SH-SY5Y (cell line): Measurements from ENCODE around the gene CALHM1.

Source experiments
- GATA2 ChIP-seq: IDR thresholded peaks from 2 replicates; pipeline ENCODE4 v1.6.1; 2011; ENCODE audit warnings: mild to moderate bottlenecking, low read depth, low read length
- GATA3 ChIP-seq: IDR thresholded peaks from 2 replicates; pipeline ENCODE4 v1.6.1; 2011; ENCODE audit warnings: low read depth, mild to moderate bottlenecking, low read length, moderate library complexity

GRCh38 chr10:103502849-103503660 is 44.4 kb upstream of the CALHM1 start:
- TF ChIP-seq GATA2 (peak; percentile 93), GATA3 (no peak; the same call in 1 of the 2 replicates)
